Measurements from ENCODE around the gene ST13. TPM values are rescaled to one million over a fixed set of nuclear protein-coding genes. Genes with fewer than 3 reads are reported as not detected.

The ST13 gene
- total and polyA plus RNA-seq, 2 of the 4 experiments (the other 2 are of a cell fraction) = 115 to 235 TPM

GRCh38 chr22:40789131-40789530 lies 67.3 kb downstream of the ST13 start:
- H3K18ac ChIP-seq (ENCODE audit: low read depth, low read length) = no peak overlapping the region
- no peak overlapping the region for H4K8ac ChIP-seq (ENCODE audit: low read depth in 2 of 2, low read length in 2 of 2)
- no peak overlapping the region for H3K14ac ChIP-seq (replicated peaks; ENCODE audit: low read depth, low read length)
- no peak overlapping the region for H3K27ac ChIP-seq (ENCODE audit: insufficient read depth, low read length)
- H4K91ac ChIP-seq (ENCODE audit: insufficient read depth, low read depth, low read length) = no peak overlapping the region
- H2AK5ac ChIP-seq (ENCODE audit: low read depth, low read length) = no peak overlapping the region
- no peaks in the 10 kb centered on the region for H3K27me3 ChIP-seq (ENCODE audit: control insufficient read depth, insufficient read depth, low read length)
- H4K5ac ChIP-seq (ENCODE audit: low read depth, low read length) = no peak overlapping the region
- in situ Hi-C loops (cut with MboI; ENCODE audit: low sequenced_read_pairs) = no loop called here
- H3K9ac ChIP-seq (ENCODE audit: low read depth, low read length) = no peak overlapping the region
- no peaks in the 10 kb centered on the region for H4K20me1 ChIP-seq (ENCODE audit: insufficient read depth, low read length)
- peaks cover 3% of the 10 kb centered on the region in 2 experiments; a peak in 2 of 4 replicates for H3K79me1 ChIP-seq (ENCODE audit: low read depth in 1 of 2, low read length in 2 of 2)
- H3K9me3 ChIP-seq (ENCODE audit: control insufficient read depth, insufficient read depth, low read length) = no peaks in the 10 kb centered on the region
- H3K36me3 ChIP-seq (ENCODE audit: control insufficient read depth, insufficient read depth, low read length) = peaks cover 5% of the 10 kb centered on the region; the same call in 1 of the 2 replicates
- BruUV-seq (replicated peaks) = no TSS peak
- H2BK15ac ChIP-seq (ENCODE audit: low read depth, low read length) = no peak overlapping the region
- intact Hi-C loops (cut with micrococcal nuclease) = no loop called here
- 0 out of 2 replicates have a peak, but pooled peaks cover 3% of the 10 kb centered on the region for H3K9me1 ChIP-seq (ENCODE audit: insufficient read depth, low read length)
- no peak overlapping the region for H2BK5ac ChIP-seq (ENCODE audit: low read depth, low read length, poor library complexity, severe bottlenecking)
- H2BK20ac ChIP-seq (ENCODE audit: low read depth, low read length) = no peak overlapping the region
- ATAC-seq (ENCODE audit: low read depth) = no peak
- DNase-seq = no peak
- no peak overlapping the region for H2AK9ac ChIP-seq (replicated peaks; ENCODE audit: low read depth, low read length, poor library complexity)
- H3K23ac ChIP-seq (ENCODE audit: low read depth, low read length) = no peak overlapping the region
- dilution Hi-C loops (cut with HindIII; ENCODE audit: low sequenced_read_pairs, unreplicated experiment) = no loop called here
- no peak overlapping the region for H2BK120ac ChIP-seq (ENCODE audit: low read depth, low read length)
- H3K4me1 ChIP-seq (ENCODE audit: control insufficient read depth, insufficient read depth, low read length) = no peaks in the 10 kb centered on the region; the same call in 1 of the 2 replicates
- no peak for TF ChIP-seq CTCF (conservative IDR thresholded peaks at IDR 0.05; ENCODE audit: low read depth, low read length)
- TF ChIP-seq BHLHE40 (IDR thresholded peaks at IDR 0.05; ENCODE audit: low read depth, low read length) = no peak
- no peak for TF ChIP-seq FOS (IDR thresholded peaks at IDR 0.05; ENCODE audit: low read depth, low read length)
- no peak for TF ChIP-seq RFX5 (IDR thresholded peaks at IDR 0.05; ENCODE audit: low read depth, low read length)
- no peak for TF ChIP-seq MAZ (IDR thresholded peaks at IDR 0.05; ENCODE audit: borderline replicate concordance, low read depth, low read length)
- no peak for TF ChIP-seq USF2 (IDR thresholded peaks at IDR 0.05; ENCODE audit: low read depth, low read length)
- TF ChIP-seq RAD21 (IDR thresholded peaks at IDR 0.05; ENCODE audit: low read length) = no peak
- TF ChIP-seq CEBPB (IDR thresholded peaks at IDR 0.05; ENCODE audit: low read depth, low read length) = no peak
- TF ChIP-seq SMC3 (IDR thresholded peaks at IDR 0.05; ENCODE audit: low read depth, low read length) = no peak
- TF ChIP-seq MXI1 (IDR thresholded peaks at IDR 0.05; ENCODE audit: borderline replicate concordance, low read depth, low read length) = no peak
- no peak for TF ChIP-seq POLR2A (IDR thresholded peaks at IDR 0.05; ENCODE audit: low read depth, low read length)
- TF ChIP-seq ELK1 (IDR thresholded peaks at IDR 0.05; ENCODE audit: borderline replicate concordance, low read depth, low read length) = no peak
- TF ChIP-seq CHD1 (IDR thresholded peaks at IDR 0.05; ENCODE audit: low read depth, low read length) = no peak
- no peak for TF ChIP-seq NFE2L2 (IDR thresholded peaks at IDR 0.05; ENCODE audit: low read depth, low read length)
- TF ChIP-seq RCOR1 (IDR thresholded peaks at IDR 0.05; ENCODE audit: insufficient replicate concordance, low read length) = no peak
- no peak for TF ChIP-seq MAFK (IDR thresholded peaks at IDR 0.05; ENCODE audit: low read depth, low read length)
- CTCF ChIA-PET = no interaction called here
- no peak overlapping the region for H2AFZ ChIP-seq (replicated peaks; ENCODE audit: low read length, poor library complexity)
- POLR2A ChIA-PET (ENCODE audit: unreplicated experiment) = no interaction called here
- no peak overlapping the region for H3K4me2 ChIP-seq (ENCODE audit: low read depth, low read length)
- no peak overlapping the region for H3K56ac ChIP-seq (ENCODE audit: extremely low read depth, insufficient read depth, low read length)
- 94% methylated on average over 4 of the region's 22 CpGs; no CpG with 5 or more reads in 1 of the 2 experiments for WGBS, 2 experiments (ENCODE audit: extremely low coverage in 2 of 2, insufficient read length in 1 of 2)
- H3K4me3 ChIP-seq (ENCODE audit: insufficient read depth, low read depth, low read length) = no peak overlapping the region
- no peak overlapping the region for H3K4ac ChIP-seq (ENCODE audit: low read depth, low read length)
